ENCODE results near the gene MSLN. TPM values are rescaled to one million over a fixed set of nuclear protein-coding genes. Genes with fewer than 3 reads are reported as not detected.

Gene MSLN
- total RNA-seq: 0.13 TPM in 1 of 2 replicates, not detected in the other

DNA sequence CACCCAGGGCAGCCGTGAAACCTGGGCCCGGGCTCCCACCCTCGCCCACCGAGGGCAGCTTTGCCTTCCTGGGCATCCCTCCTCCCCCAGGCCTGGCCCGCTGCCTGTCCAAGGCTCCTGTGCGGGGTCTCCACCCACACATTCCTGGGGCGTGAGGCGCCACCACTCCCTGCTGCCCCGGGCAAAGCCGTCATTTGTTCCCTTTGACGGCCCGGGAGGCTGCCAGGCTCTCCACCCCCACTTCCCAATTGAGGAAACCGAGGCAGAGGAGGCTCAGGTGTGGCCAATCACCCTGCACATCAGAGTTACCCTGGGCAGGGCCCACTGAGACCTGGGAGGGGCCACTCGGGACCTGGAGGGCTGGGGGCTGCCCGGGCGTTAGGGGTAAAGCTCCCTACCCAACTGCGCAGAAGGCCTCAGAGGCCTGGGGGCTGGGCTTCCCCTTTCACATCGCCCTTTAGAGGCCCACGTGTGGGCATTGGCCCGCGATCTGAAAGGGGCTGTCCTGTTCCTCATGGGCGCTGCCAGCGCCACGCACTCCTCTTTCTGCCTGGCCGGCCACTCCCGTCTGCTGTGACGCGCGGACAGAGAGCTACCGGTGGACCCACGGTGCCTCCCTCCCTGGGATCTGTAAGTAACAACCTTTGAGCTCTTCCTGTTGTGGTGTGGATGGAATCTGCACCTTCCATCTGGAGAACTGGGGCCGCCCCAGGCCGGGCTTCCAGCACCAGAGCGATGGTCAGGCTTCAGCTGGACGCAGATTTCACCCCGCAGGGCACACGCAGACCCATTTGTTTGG lies at the start of gene MSLN:
MSLN (plus strand) TSS at position 190 of the 799 bp plus-strand sequence. CDS start 1,947 bp downstream, outside the sequence.

DNA sequence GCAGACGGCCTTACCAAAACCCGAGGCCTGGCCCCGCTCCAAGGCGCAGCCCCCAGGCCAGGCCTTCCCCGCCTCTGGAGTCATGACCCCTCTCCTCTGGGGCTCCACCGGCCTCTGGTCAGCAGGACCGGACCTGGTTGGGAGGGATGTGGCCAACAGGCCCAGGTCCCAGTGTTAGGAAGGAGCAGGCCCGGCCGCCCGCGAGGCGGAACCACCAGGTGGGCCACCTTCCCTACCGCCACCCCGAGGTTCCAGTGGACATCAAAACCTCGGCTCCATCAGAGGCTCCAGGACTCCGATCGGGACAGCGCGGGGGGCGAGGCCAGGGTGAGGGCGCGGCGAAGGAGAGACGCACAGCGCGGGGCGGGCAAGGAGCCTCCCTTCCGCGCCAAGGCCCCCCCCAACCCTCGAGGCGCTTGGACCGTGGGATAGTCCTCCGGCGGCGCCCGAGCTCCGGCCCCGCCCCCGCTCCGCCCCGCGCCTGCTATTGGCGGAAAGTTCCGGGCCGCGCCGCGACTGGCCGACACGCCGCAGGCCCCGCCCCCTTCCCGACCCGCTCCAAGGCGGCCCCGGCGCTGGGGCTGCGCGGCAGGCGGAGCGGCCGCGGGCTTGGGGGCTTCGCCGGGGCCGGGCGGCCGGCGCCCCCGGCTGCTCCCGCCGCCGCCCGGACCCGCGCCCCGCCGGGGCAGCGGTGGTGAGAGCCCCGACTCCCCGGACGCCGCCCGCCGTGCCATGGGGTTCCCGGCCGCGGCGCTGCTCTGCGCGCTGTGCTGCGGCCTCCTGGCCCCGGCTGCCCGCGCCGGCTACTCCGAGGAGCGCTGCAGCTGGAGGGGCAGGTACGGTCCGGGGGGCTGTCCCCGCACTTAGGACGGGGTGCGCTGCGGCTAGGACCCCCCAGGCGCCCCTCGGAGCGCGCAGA lies 45.7 kb upstream of the MSLN start, which contains the start of gene METRN:
METRN (plus strand) TSS at position 561 of the 919 bp plus-strand sequence; CDS start at position 733, 172 bp downstream.

DNA sequence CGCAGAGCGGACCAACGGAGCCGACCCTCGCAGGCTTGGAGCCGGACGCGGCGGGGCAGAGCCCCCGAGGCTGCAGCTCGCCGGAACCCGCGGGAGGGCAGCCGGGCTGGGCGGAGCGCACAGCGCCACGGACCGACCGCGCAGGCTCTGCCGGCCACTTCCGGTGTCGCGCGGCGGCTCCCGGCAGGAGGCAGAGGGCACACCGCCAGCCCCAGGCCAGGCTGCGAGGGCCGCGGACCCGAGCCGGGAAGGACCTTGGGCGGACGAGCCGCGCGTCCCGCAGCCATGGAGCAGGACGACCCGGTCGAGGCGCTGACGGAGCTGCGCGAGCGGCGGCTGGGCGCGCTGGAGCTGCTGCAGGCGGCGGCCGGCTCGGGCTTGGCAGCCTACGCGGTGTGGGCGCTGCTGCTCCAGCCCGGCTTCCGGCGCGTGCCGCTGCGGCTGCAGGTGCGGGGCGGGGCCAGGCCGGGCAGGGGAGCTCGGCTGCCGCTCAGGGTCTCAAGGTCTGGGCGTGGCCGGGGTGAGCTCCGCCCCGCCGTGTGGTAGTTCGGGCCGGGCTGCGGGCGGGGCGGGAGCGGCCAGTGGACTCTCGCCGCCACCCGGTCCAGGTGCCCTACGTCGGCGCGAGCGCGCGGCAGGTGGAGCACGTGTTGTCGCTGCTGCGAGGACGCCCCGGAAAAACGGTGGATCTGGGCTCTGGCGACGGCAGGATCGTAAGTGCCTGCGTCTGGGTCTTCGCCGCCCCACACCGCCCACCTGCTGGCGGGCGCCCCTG lies 39.4 kb upstream of the MSLN start, which contains the start of gene ANTKMT:
ANTKMT (plus strand) TSS at position 157 of the 775 bp plus-strand sequence; CDS start at position 286, 129 bp downstream.

DNA sequence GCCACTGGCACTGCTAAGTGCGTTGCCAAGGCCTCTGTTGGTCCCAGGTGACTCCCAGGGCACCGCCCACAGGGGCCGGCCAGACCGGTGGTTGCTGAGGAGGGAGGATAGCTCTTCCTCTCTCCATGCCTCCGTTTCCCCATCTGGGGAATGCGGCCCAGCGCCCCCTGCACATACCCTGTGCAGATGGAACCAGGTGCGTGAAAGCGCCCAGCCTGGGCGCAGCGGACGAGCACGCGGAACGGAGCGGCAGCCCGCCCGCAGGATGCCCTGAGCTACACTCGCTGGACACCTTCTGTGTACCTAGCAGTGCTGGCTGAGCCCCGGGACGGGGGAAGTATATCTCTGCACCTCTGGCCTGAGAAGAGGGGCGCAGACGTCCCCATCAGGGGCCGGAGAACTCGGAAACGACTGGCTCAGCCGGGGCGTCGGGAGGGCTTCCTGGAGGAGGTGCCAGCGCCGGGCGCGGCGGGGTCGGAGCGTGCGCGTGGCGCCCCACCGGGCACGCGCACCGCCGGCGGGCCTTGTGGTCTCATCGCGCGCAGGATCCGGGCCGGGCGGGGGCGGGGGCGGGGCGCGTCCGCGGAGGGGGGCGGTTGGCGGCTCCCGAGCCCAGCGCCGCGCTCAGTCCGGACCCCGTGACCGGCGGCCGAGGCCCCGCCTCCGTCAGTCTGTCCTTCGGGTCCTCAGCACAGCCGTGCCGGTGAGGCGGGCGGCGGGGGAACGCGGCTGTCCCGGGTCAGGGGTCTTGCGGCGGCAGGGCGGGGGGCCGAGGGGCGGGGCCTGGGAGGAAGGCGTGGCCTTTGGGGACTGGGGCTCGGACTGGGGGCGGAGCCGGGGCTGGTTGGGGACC lies 33.9 kb upstream of the MSLN start, which contains the start of the genes CCDC78 and HAGHL:
CCDC78 (minus strand) TSS at position 6 of the 853 bp plus-strand sequence. CDS start 76 bp downstream, outside the sequence.
HAGHL (plus strand) TSS at position 669 of the 853 bp plus-strand sequence. CDS start 404 bp downstream, outside the sequence.

DNA sequence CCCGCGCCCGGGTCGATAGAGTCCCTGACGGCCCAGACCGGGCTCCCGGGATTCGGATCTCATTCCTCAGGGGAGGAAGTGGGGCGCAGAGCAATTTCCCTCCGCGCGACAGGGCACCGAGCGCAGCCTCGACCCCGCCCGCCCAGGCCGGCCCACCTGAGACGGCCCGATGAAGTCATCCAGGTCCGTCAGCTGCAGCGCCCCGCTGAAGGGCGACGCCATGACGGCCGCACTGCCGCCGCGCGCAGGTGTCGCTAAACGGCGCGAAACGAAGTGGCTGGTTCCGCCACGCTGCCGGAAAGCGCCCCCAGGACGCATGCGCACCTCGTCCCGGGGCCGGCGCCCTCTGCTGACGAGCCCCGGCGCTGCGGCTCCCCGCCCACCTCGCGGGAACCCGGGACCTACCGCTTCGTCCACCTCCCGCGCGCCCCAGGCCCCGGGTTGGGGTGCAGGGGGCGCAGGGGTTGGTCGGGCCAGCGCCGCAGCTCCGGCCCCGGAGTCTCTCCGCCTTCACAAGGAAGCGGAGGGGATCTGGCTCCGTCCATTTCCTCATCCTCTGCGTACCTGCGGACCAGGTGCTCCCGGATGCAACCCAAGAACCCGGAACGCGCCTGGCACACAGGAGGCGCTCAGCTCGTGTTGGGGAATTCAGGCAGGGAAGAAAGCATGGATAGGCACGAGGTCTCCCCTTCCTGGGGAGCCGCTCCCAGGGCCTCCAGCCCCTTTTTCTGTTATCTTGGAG lies 19.6 kb upstream of the MSLN start, which contains the start of gene CIAO3:
CIAO3 (minus strand) TSS at position 234 of the 742 bp plus-strand sequence; CDS start at position 222, 12 bp downstream.

DNA sequence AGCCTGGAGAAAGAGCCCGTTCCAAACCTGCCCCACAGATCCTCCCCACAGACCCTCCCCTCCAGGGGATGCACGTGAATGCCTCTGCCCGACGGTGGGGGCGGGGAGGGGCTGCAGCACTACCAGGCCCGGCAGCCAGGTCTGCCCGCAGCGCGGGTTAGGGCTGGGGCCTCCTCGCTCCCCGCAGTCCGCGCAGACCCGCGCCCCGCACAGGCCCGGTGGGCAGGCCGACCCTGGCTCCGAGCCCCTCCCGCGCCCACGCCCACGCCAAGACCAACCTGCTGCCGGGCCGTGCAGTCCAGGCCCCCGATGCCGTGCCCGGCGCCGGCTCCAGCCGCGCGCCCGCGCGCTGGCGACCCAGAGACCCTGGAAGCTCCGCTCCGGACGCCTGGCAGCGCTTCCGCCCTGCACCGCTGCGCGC lies 27.5 kb downstream of the MSLN start, which contains the start of gene RPUSD1:
RPUSD1 (minus strand) TSS at position 404 of the 421 bp plus-strand sequence. CDS start 644 bp downstream, outside the sequence.

DNA sequence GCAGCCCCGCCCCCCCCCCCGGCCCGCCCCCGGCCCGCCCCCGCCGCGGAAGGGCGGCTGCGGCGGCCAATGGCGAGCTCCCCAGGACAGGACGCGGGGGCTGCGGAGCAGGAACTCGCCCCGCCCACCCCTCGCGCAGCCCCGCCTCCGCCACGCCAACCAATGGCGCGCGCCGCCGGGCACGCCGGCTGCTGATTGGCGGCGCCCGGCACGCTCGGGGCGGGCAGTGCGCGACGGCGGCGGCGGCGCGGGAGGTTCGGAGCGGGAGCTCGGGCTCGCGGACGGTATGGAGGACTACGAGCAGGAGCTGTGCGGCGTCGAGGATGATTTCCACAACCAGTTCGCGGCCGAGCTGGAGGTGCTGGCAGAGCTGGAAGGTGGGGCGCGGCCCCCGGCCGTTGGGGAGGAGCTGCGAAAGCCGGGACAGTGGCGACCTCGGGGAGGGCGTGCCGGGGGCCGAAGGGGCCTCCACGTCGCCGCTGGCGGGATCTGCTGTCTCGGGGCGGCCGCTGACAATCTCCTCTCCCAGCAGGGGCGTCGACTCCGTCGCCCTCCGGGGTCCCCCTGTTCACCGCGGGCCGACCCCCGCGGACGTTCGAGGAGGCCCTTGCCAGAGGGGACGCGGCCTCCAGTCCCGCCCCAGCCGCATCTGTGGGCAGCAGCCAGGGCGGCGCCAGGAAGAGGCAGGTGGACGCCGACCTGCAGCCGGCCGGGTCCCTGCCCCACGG lies 28.0 kb downstream of the MSLN start, which contains the start of gene CHTF18:
CHTF18 (plus strand) TSS at position 222 of the 728 bp plus-strand sequence; CDS start at position 287, 65 bp downstream.

DNA sequence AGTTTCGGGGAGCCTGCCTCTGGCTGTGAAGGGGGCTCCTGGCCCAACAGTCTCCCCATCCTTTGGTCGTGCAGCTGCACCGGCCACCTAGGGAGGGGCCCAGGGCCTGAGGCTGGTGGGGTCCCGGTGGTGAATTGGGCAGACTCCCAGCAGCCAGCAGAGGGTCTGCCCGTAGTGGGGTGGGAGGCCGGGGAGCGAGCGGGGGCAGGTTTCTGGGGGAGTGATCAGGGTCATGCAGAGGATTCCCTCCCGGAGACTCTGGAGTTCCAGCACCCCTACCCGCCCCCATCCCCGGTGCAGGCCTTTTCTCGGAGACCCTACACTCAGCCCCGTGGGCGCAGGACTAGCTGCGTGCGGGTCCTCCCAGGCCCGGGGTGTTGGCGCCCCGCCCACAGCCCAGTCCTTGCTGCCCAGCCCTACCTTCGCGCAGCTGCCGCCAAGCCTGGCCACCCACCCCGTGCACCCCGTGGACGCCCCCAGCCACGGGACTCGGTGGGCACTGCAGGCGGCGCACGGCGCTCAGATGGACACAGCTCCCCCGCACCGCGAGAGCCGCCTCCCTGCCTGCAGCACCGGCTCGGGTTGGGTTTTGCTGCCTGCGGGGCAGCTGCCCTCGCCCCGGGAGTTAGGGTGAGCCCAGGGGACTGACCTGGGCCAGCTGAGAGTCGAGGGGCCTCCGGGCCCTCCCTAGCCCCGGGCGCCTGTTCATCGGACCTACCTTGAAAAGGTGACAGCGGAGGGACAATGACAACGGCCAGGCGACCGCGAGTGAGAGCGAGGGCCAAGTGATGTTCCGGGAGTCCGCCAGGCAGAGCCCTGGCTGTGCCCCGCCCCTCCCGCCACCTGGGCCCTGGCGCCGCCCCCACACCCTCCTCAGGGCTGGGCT lies 39.7 kb downstream of the MSLN start, which contains the start of gene GNG13:
GNG13 (minus strand) TSS at position 787 of the 886 bp plus-strand sequence. CDS start 1,657 bp downstream, outside the sequence.

Other genes starting within 250 kb of the MSLN start
- 37.4 and 47.7 TPM in 2 replicates for gene CAPN15, start 233.0 kb upstream of the MSLN start, total RNA-seq
- not detected in 2 replicates for gene PRR35, start 200.3 kb upstream of the MSLN start, total RNA-seq
- 2.2 and 13.1 TPM in 2 replicates for gene NHLRC4, start 193.7 kb upstream of the MSLN start, total RNA-seq
- gene PIGQ, start 190.8 kb upstream of the MSLN start, total RNA-seq: 38.7 and 40.2 TPM in 2 replicates
- 14.5 and 15.1 TPM in 2 replicates for gene RAB40C, start 170.7 kb upstream of the MSLN start, total RNA-seq
- 0.13 and 2.6 TPM in 2 replicates for gene WFIKKN1, start 129.7 kb upstream of the MSLN start, total RNA-seq
- gene METTL26, start 124.4 kb upstream of the MSLN start, total RNA-seq: 169 and 173 TPM in 2 replicates
- gene MCRIP2, start 118.9 kb upstream of the MSLN start, total RNA-seq: 10.8 and 20.2 TPM in 2 replicates
- 7.1 and 19.2 TPM in 2 replicates for gene WDR90, start 111.4 kb upstream of the MSLN start, total RNA-seq
- 41.0 and 52.7 TPM in 2 replicates for gene RHOT2, start 92.6 kb upstream of the MSLN start, total RNA-seq
- gene RHBDL1, start 85.1 kb upstream of the MSLN start, total RNA-seq: 0.78 and 2.1 TPM in 2 replicates
- 93.3 and 150 TPM in 2 replicates for gene STUB1, start 80.3 kb upstream of the MSLN start, total RNA-seq
- 65.6 and 101 TPM in 2 replicates for gene JMJD8, start 76.4 kb upstream of the MSLN start, total RNA-seq
- gene WDR24, start 70.3 kb upstream of the MSLN start, total RNA-seq: 9.4 and 21.4 TPM in 2 replicates
- gene FBXL16, start 54.9 kb upstream of the MSLN start, total RNA-seq: 0.08 and 0.91 TPM in 2 replicates
- gene METRN, start 45.6 kb upstream of the MSLN start, total RNA-seq: 34.3 and 76.0 TPM in 2 replicates
- 41.8 TPM in 2 replicates for gene ANTKMT, start 39.6 kb upstream of the MSLN start, total RNA-seq
- gene CCDC78, start 34.3 kb upstream of the MSLN start, total RNA-seq: 4.8 TPM in 1 of 2 replicates, not detected in the other
- 10.6 and 14.7 TPM in 2 replicates for gene HAGHL, start 33.6 kb upstream of the MSLN start, total RNA-seq
- gene CIAO3, start 19.7 kb upstream of the MSLN start, total RNA-seq: 24.6 and 26.3 TPM in 2 replicates
- gene RPUSD1, start 27.6 kb downstream of the MSLN start, total RNA-seq: 26.4 and 30.3 TPM in 2 replicates
- 5.9 and 18.2 TPM in 2 replicates for gene CHTF18, start 27.9 kb downstream of the MSLN start, total RNA-seq
- not detected in 2 replicates for gene GNG13, start 40.0 kb downstream of the MSLN start, total RNA-seq
- gene LMF1, start 210.2 kb downstream of the MSLN start, total RNA-seq: 11.8 and 14.8 TPM in 2 replicates
- gene SOX8, start 221.0 kb downstream of the MSLN start, total RNA-seq: 0.13 and 0.88 TPM in 2 replicates